HG02623 (cell line): ENCODE results near the gene AMY1B.
"Not testable (repeated sequence)": the region's sequence is repeated elsewhere in the genome, so short reads cannot be mapped to it uniquely, and the experiment has no call there.

Source experiments
- ATAC-seq: cut with Tn5 transposase; IDR thresholded peaks from one replicate; pipeline ENCODE4 v1.9.1; 2021; ENCODE audit warnings: moderate library complexity; ENCODE audit not compliant: unreplicated experiment

AMY1B gene

GRCh38 chr1:103696110-103696509 is at the start of gene AMY1B:
Gene AMY1B, minus strand, starts transcription at chr1:103696210. Its CDS starts 571 bp downstream, at chr1:103695639.
- not testable (repeated sequence) for ATAC-seq

GRCh38 chr1:103745040-103745439 is 49.0 kb upstream of the AMY1B start:
- not testable (repeated sequence) for ATAC-seq

- not testable (repeated sequence) for ATAC-seq
Measured at GRCh38 chr1:103744449-103744848, 48.4 kb upstream of the AMY1B start.

- not testable (repeated sequence) for ATAC-seq
Measured at GRCh38 chr1:103738031-103738430, 42.0 kb upstream of the AMY1B start.

- not testable (repeated sequence) for ATAC-seq
Measured at GRCh38 chr1:103735334-103735733, 39.3 kb upstream of the AMY1B start.

- not testable (repeated sequence) for ATAC-seq
Measured at GRCh38 chr1:103721473-103721872, 25.5 kb upstream of the AMY1B start.

- ATAC-seq, result not testable (repeated sequence)
Measured at GRCh38 chr1:103717404-103717803, 21.4 kb upstream of the AMY1B start.

GRCh38 chr1:103710381-103710780 is 14.4 kb upstream of the AMY1B start:
- not testable (repeated sequence) for ATAC-seq

- ATAC-seq, result not testable (repeated sequence)
Measured at GRCh38 chr1:103707670-103708069, 11.7 kb upstream of the AMY1B start.

- not testable (repeated sequence) for ATAC-seq
Measured at GRCh38 chr1:103701256-103701655, 5.2 kb upstream of the AMY1B start.

- not testable (repeated sequence) for ATAC-seq
Measured at GRCh38 chr1:103700669-103701068, 4.7 kb upstream of the AMY1B start.

- ATAC-seq, result not testable (repeated sequence)
Measured at GRCh38 chr1:103697430-103697829, 1.4 kb upstream of the AMY1B start.

- ATAC-seq, result not testable (repeated sequence)
Measured at GRCh38 chr1:103676335-103676734, 19.7 kb downstream of the AMY1B start.

- ATAC-seq, result not testable (repeated sequence)
Measured at GRCh38 chr1:103655460-103655859, 40.5 kb downstream of the AMY1B start, which contains the start of gene AMY1A. Gene AMY1A, plus strand, starts transcription at chr1:103655760. Its CDS starts 571 bp downstream, at chr1:103656331.

GRCh38 chr1:103654133-103654532 is 41.9 kb downstream of the AMY1B start:
- ATAC-seq, result not testable (repeated sequence)

GRCh38 chr1:103650889-103651288 is 45.1 kb downstream of the AMY1B start:
- ATAC-seq, result not testable (repeated sequence)

GRCh38 chr1:103650305-103650704 is 45.7 kb downstream of the AMY1B start:
- not testable (repeated sequence) for ATAC-seq

- ATAC-seq, result not testable (repeated sequence)
Measured at GRCh38 chr1:103643908-103644307, 52.1 kb downstream of the AMY1B start.

GRCh38 chr1:103641194-103641593 is 54.8 kb downstream of the AMY1B start:
- not testable (repeated sequence) for ATAC-seq
